Esophagus squamous epithelium (tissue), 5 donors: ENCODE measurements around the gene EXD2. TPM values are rescaled to one million over a fixed set of nuclear protein-coding genes. Genes with fewer than 3 reads are reported as not detected.

Experiments used
- DNase-seq: peaks from one replicate; lab custom pipeline; 2025; lab: John Stamatoyannopoulos, UW
- H3K27ac ChIP-seq, 4 donors: fragments of 200-600 bp; sonication (generic); one replicate each; pipeline ENCODE4 v1.5.1; 2016 to 2019; ENCODE audit warnings: mild to moderate bottlenecking in 1 of 4
- H3K27me3 ChIP-seq, 4 donors: fragments of 200-600 bp; sonication (generic); 1 replicate in 3 of 4; 2 replicates in 1 of 4; pipeline versions ENCODE4 v1.5.1 to v1.6.0; 2017 to 2021; ENCODE audit warnings: antibody characterized with exemption in 1 of 4
- H3K36me3 ChIP-seq, 3 donors: fragments of 200-600 bp; sonication (generic); one replicate each; pipeline ENCODE4 v1.5.1; 2016 to 2019
- H3K4me1 ChIP-seq, 3 donors: fragments of 200-600 bp; sonication (generic); one replicate each; pipeline ENCODE4 v1.5.1; 2017 to 2019
- H3K4me3 ChIP-seq, 4 donors: fragments of 200-600 bp; sonication (generic); 1 replicate in 3 of 4; 2 replicates in 1 of 4; pipeline ENCODE4 v1.5.1; 2016 to 2019; ENCODE audit warnings: mild to moderate bottlenecking in 2 of 4, moderate library complexity in 1 of 4
- H3K9me3 ChIP-seq, 3 donors: fragments of 200-600 bp; sonication (generic); one replicate each; pipeline ENCODE4 v1.5.1; 2016 to 2019
- POLR2A ChIP-seq, 4 donors: fragments of 450-650 bp; IDR thresholded peaks; one replicate each; pipeline ENCODE4 v1.6.1; 2017; ENCODE audit warnings: antibody characterized with exemption in 4 of 4, mild to moderate bottlenecking in 4 of 4, moderate library complexity in 3 of 4
- WGBS, 2 donors: methylation state at CpG; one replicate each; pipeline ENCODE4 v1.1.5; 2018; 5-methylcytosine and 5-hydroxymethylcytosine counted together
- intact Hi-C: fragments of 100-400 bp; cut with DNase I; formaldehyde crosslinking; loops from one replicate; pipeline ENCODE4 v1.15.0; 2022
- total RNA-seq, 4 donors: library from RNA; depleted of rRNA; stranded (reverse); fragments of >200 nt; gene quantifications; one replicate each; pipeline ENCODE4 v1.1.0, GENCODE V29; 2016
- TF ChIP-seq, protein P1 (sequence below), 6 experiments: fragments of 450-650 bp in 4 of 6; fragments of 200-600 bp in 2 of 6; sonication (generic) in 2 of 6; IDR thresholded peaks; one replicate each; pipeline ENCODE4 v1.5.1; 2016 to 2019; ENCODE audit warnings: antibody characterized with exemption in 6 of 6, mild to moderate bottlenecking in 4 of 6, moderate library complexity in 4 of 6
- donor health status: DM: yes; HTN: yes; CAD: no.

EXD2 gene
- total RNA-seq, 4 donors from 2014 or later = 12.3 to 22.9 (median 19.9) TPM

DNA sequence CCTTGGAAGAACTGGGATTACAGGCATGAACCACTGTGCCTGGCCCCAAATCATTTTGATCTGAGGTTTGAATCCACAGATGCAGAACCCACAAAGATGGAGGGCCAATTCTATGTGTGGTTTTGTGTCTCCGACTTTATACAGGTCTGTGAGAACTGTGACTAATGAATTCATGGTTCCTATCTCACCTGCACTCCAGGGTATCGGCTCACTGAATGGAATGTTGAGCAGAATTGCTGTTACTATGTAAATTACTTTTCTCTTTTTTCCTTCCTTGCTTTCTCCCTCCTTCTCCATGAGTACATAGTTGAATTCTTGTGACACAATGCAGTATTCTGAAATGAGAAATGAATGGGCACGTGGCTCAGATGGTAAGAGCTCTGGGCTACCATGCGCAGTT lies 47.6 kb downstream of the EXD2 start:
- peaks cover 0 to 8% (median 0%) of the 10 kb centered on the region in 3 donors for H3K4me1 ChIP-seq
- no peak overlapping the region for H3K27ac ChIP-seq
- TF ChIP-seq, protein P1, sequence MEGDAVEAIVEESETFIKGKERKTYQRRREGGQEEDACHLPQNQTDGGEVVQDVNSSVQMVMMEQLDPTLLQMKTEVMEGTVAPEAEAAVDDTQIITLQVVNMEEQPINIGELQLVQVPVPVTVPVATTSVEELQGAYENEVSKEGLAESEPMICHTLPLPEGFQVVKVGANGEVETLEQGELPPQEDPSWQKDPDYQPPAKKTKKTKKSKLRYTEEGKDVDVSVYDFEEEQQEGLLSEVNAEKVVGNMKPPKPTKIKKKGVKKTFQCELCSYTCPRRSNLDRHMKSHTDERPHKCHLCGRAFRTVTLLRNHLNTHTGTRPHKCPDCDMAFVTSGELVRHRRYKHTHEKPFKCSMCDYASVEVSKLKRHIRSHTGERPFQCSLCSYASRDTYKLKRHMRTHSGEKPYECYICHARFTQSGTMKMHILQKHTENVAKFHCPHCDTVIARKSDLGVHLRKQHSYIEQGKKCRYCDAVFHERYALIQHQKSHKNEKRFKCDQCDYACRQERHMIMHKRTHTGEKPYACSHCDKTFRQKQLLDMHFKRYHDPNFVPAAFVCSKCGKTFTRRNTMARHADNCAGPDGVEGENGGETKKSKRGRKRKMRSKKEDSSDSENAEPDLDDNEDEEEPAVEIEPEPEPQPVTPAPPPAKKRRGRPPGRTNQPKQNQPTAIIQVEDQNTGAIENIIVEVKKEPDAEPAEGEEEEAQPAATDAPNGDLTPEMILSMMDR (IDR thresholded peaks at IDR 0.05) = no peak
- no peak for TF ChIP-seq POLR2A (IDR thresholded peaks at IDR 0.05)
- no peaks in the 10 kb centered on the region for H3K27me3 ChIP-seq
- no peak overlapping the region for H3K4me3 ChIP-seq
- 99 to 100% methylated on average over 2 to 4 of the region's 4 CpGs for WGBS, 2 donors
- DNase-seq = no peak
- H3K9me3 ChIP-seq = no peaks in the 10 kb centered on the region
- intact Hi-C loops = no loop called here
- H3K36me3 ChIP-seq = peaks cover 16 to 91% (median 31%) of the 10 kb centered on the region in 3 donors

DNA sequence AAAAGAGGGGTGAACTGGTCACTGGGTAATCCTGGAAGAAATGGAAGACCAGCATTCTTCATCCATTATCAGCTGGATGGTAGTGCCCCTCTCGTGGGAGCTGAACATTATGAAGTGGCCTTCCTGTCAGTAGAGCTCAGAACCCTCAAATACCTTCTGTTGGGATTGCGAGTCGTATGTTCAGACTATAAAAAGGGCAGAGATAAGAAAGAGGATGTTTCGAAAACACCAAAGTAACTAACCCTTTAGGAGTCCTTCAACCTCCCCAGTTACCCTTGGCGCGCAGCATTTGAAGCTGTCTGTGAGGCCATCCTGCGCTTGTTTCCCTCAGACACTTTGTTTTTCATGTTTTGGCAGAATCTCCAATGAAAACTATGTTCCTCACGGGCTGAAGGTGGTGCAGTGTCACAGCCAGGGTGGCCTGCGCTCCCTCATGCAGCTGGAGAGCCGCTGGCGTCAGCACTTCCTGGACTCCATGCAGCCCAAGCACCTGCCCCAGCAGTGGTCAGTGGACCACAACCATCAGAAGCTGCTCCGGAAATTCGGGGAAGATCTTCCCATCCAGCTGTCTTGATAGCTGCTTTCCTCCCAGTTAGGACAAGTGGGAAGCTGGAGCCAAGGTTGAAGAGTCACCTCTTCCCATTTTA lies 49.4 kb downstream of the EXD2 start:
- TF ChIP-seq, protein P1 (IDR thresholded peaks at IDR 0.05) = no peak
- no peak for TF ChIP-seq POLR2A (IDR thresholded peaks at IDR 0.05)
- intact Hi-C loops = loop anchor here (5.0 kb wide), 1 partner anchor 222 kb away; no protein-coding TSS in a partner anchor
- DNase-seq = no peak
- peaks cover 16 to 76% (median 31%) of the 10 kb centered on the region in 3 donors for H3K36me3 ChIP-seq
- H3K27me3 ChIP-seq = no peaks in the 10 kb centered on the region
- 82 to 88% methylated on average over 12 to 13 of the region's 13 CpGs for WGBS, 2 donors
- no peaks in the 10 kb centered on the region for H3K9me3 ChIP-seq
- no peak overlapping the region for H3K27ac ChIP-seq
- no peak overlapping the region for H3K4me3 ChIP-seq
- H3K4me1 ChIP-seq = peaks cover 0 to 8% (median 0%) of the 10 kb centered on the region in 3 donors

DNA sequence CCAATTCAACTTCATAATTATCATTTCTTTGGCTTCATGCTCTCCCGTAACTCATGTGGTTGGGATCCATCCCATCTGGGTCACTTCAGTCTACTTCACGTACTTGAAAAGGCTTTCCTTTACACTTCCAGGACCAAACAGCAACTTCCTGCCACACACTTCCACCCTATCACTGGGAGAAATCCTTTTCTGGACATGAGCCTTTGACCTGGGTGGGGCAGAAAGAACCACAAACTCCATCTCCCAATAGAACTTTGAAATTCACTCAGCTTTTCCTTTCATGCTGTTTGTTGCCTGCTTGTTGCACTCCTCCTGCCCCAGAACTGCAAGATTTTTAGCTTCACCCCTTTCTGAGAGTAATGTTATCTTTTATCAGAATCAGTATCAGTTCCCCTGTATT lies 50.3 kb downstream of the EXD2 start:
- 75 to 80% methylated on average over 2 of the region's 2 CpGs for whole genome bisulfite sequencing, 2 donors
- H3K4me1 ChIP-seq = peaks cover 0 to 8% (median 0%) of the 10 kb centered on the region in 3 donors
- TF ChIP-seq POLR2A (IDR thresholded peaks at IDR 0.05) = no peak
- TF ChIP-seq, protein P1 (IDR thresholded peaks at IDR 0.05) = no peak
- H3K27me3 ChIP-seq = no peaks in the 10 kb centered on the region
- no peak for DNase-seq
- peaks cover 13 to 67% (median 25%) of the 10 kb centered on the region in 3 donors for H3K36me3 ChIP-seq
- no peak overlapping the region for H3K27ac ChIP-seq
- no peaks in the 10 kb centered on the region for H3K9me3 ChIP-seq
- no peak overlapping the region for H3K4me3 ChIP-seq
- intact Hi-C loops = loop anchor here (5.0 kb wide), 1 partner anchor 221 kb away; no protein-coding TSS in a partner anchor

DNA sequence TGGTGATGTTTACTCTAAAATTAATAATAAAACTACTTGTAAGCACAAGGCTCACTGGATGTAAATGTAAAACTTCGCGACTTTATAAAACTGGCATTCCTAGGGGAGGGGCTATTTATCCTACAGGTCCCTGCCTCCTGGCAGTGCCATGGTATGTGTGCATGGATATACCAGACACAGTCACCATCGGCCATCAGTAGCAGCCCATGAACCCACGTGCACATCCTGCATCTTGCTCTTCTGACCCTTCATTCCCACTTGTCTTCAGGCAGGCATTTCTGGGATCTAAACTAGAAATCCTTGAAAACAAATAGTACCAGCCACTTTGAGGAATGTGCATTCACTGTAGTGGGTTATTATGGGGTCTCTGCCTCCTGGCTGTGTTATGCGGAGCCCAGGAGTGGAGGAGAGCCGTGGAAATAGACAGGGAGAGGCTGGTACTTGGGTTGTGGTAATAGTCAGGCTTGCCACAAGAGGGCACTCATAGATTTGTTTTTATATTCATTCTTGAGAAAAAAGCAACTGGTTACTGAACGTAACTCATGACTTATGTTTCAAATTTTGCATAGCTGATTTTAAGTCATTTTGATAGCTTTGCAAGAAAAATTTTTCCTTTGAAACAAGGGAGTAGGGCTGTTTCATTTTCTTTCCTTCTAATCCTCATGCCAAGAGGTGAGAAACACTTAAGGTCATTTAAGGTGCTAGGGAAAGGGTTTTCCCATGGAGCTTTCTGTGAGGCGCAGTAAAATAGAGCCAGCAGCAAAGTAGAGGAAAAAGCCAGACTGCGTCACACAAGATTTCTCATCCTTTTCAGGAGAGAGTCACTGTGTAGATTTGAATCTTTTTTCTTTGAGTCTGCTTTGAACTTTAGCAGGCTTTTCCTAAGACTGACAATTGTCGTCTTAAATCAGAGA lies 51.3 kb downstream of the EXD2 start:
- H3K4me3 ChIP-seq = no peak overlapping the region
- H3K27me3 ChIP-seq = no peaks in the 10 kb centered on the region
- H3K36me3 ChIP-seq = peaks cover 3 to 57% (median 15%) of the 10 kb centered on the region in 3 donors
- WGBS, 2 donors = 55 to 61% methylated on average over 10 of the region's 10 CpGs
- intact Hi-C loops = loop anchor here (5.0 kb wide), 1 partner anchor 220 kb away; no protein-coding TSS in a partner anchor
- H3K9me3 ChIP-seq = no peaks in the 10 kb centered on the region
- no peak overlapping the region for H3K27ac ChIP-seq
- TF ChIP-seq, protein P1 (IDR thresholded peaks at IDR 0.05) = peak in 5 of 6 experiments; percentile 69 to 79 (median 76)
- TF ChIP-seq POLR2A (IDR thresholded peaks at IDR 0.05) = no peak
- DNase-seq = no peak
- peaks cover 0 to 12% (median 0%) of the 10 kb centered on the region in 3 donors for H3K4me1 ChIP-seq
